AG10803 (cell line): ENCODE data around the gene AFF3.
"Not testable (repeated sequence)": the region's sequence is repeated elsewhere in the genome, so short reads cannot be mapped to it uniquely, and the experiment has no call there.

ENCODE experiments used
- DNase-seq: peaks from one replicate; pipeline ENCODE4 v3.0.0; 2010; ENCODE audit warnings: low read depth
- H3K4me3 ChIP-seq: 2 replicates; pipeline ENCODE4 v1.5.1; 2011; ENCODE audit warnings: mild to moderate bottlenecking, low read length, control low read depth
- TF ChIP-seq, protein P1 (sequence below): conservative IDR thresholded peaks from 2 replicates; pipeline ENCODE4 v1.5.1; 2011; ENCODE audit warnings: mild to moderate bottlenecking, low read length, control low read depth, inconsistent platforms

The AFF3 gene

GRCh38 chr2:99662761-99663341 is 479.5 kb downstream of the AFF3 start:
- DNase-seq: peak; percentile 100
- TF ChIP-seq, protein P1, sequence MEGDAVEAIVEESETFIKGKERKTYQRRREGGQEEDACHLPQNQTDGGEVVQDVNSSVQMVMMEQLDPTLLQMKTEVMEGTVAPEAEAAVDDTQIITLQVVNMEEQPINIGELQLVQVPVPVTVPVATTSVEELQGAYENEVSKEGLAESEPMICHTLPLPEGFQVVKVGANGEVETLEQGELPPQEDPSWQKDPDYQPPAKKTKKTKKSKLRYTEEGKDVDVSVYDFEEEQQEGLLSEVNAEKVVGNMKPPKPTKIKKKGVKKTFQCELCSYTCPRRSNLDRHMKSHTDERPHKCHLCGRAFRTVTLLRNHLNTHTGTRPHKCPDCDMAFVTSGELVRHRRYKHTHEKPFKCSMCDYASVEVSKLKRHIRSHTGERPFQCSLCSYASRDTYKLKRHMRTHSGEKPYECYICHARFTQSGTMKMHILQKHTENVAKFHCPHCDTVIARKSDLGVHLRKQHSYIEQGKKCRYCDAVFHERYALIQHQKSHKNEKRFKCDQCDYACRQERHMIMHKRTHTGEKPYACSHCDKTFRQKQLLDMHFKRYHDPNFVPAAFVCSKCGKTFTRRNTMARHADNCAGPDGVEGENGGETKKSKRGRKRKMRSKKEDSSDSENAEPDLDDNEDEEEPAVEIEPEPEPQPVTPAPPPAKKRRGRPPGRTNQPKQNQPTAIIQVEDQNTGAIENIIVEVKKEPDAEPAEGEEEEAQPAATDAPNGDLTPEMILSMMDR: no peak
- H3K4me3 ChIP-seq: no peak overlapping the region

- not testable (repeated sequence) for DNase-seq, H3K4me3 ChIP-seq
Measured at GRCh38 chr2:99661761-99662160, 480.6 kb downstream of the AFF3 start.

GRCh38 chr2:99660616-99661406 is 481.6 kb downstream of the AFF3 start:
- no peak overlapping the region for H3K4me3 ChIP-seq
- peak; percentile 77 for DNase-seq
- TF ChIP-seq, protein P1: no peak

- TF ChIP-seq, protein P1: no peak
Measured at GRCh38 chr2:99659874-99660273, 482.5 kb downstream of the AFF3 start.

GRCh38 chr2:99657691-99658258 is 484.6 kb downstream of the AFF3 start:
- no peak for DNase-seq
- no peak overlapping the region for H3K4me3 ChIP-seq
- TF ChIP-seq, protein P1: no peak

More at GRCh38 chr2:99659874-99660273, 482.5 kb downstream of the AFF3 start:
- peak; percentile 77 for DNase-seq
- H3K4me3 ChIP-seq: no peak overlapping the region

- no peak overlapping the region for H3K4me3 ChIP-seq
- peak; percentile 46 for DNase-seq
- TF ChIP-seq, protein P1: no peak
Measured at GRCh38 chr2:99656994-99657393, 485.4 kb downstream of the AFF3 start.

DNA sequence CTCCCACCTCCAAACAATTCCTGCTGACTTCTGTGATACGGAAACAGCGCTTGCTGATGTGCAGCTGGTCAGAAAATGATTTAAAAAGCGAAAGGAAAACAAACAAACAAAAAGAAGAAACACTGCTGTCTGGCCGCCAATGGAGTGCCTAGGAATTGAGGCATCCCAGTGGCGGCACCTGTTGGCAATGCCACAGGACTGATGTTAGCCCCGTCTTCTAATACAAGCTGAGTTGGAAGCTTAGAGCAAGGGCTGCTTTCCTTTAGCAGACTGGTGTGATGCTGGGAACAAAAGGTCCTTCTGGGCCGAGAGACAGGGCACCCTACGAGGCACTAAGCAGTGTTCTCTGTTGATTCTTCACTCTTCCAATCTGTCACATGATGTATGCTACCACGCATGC is 489.0 kb downstream of the AFF3 start:
- DNase-seq: no peak
- TF ChIP-seq, protein P1: no peak
- no peak overlapping the region for H3K4me3 ChIP-seq
